D721Med (cell line): ENCODE data around the gene WNT3.

ENCODE experiments used
- DNase-seq: peaks from one replicate; pipeline ENCODE4 v3.0.0; 2011; ENCODE audit warnings: low spot score; ENCODE audit not compliant: insufficient read length
- FAIRE-seq: peaks from 2 replicates; lab custom pipeline; 2011; peaks lifted over from hg19 to GRCh38; lab: Jason Lieb, UNC
- CTCF ChIP-seq: IDR thresholded peaks from 2 replicates; pipeline ENCODE4 v1.5.1; 2012; ENCODE audit warnings: mild to moderate bottlenecking, control low read depth; ENCODE audit not compliant: insufficient read depth; ENCODE audit errors: missing control alignments

Gene WNT3

DNA sequence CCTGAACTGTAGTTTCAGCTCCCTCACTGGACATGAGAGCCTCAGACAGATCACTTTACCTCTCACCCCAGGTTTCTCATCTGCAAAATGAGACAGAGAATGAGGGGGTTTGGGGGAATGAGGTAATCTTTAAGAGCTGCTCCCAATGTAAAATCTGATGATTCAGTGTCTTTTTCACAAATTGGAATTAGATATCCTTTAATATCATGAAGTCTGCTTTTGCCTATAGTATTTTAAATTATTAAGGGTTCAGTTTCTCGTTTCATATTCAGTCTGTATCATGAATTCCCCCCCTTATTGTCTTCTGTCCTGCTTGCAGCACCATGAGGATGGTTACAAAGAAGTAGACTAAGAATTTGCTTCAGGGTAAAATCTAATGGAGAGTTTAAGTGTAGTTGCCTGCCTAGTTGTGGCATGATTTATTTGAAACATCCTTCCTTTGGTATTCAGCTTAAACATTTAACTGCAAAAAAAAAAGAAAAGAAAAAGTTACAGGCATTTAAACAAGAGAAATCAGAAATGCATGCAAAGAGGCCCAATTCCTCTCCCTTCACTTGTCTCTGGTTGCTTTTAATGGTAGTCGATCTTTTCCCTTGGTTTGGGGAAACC is 77.3 kb downstream of the WNT3 start:
- no peak for TF ChIP-seq CTCF
- DNase-seq (no peak), FAIRE-seq (no peak)

- TF ChIP-seq CTCF, result no peak
- FAIRE-seq (no peak), DNase-seq (no peak)
Observed at GRCh38 chr17:46739982-46740381, 78.5 kb downstream of the WNT3 start.

- no peak for DNase-seq
- TF ChIP-seq CTCF, result no peak
- FAIRE-seq, result no peak
Observed at GRCh38 chr17:46738544-46738943, 79.9 kb downstream of the WNT3 start.

- no peak for DNase-seq
- FAIRE-seq, result no peak
- no peak for TF ChIP-seq CTCF
Observed at GRCh38 chr17:46737326-46737725, 81.2 kb downstream of the WNT3 start.

DNA sequence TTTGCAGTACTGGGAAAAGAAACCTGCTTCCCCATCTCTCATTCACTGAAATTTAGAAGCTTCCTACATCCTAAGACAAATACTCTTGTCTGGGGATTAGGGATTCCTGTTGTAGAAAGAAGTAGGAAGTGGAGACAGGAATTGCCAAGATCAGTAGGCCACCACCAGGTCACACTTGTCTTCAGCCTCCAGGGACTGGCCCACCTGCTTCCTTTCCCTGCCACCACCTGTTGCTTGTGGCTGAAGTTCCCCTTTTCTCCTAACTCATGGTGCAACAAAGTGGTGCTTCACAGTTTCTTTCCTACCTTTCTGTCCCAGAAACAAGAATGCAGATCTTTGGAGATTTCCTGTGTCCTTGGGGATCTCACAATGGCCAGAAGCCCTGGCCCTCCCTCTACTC is 82.4 kb downstream of the WNT3 start:
- FAIRE-seq, result no peak
- TF ChIP-seq CTCF, result no peak
- DNase-seq, result no peak

- TF ChIP-seq CTCF, result no peak
- no peak for DNase-seq
- FAIRE-seq, result no peak
Observed at GRCh38 chr17:46733837-46734475, 84.5 kb downstream of the WNT3 start.

GRCh38 chr17:46732754-46733398 is 85.6 kb downstream of the WNT3 start:
- no peak for FAIRE-seq
- no peak for TF ChIP-seq CTCF
- no peak for DNase-seq
